Left ventricle myocardium inferior (tissue), 1 donor: ENCODE data around the gene GRSF1. TPM values are rescaled to one million over a fixed set of nuclear protein-coding genes. Genes with fewer than 3 reads are reported as not detected.
A peak's percentile ranks its signal among the peaks of the same experiment; 100 is the strongest.

ENCODE experiments used
- DNase-seq: peaks from one replicate; pipeline ENCODE4 v3.0.0-alpha.2; 2020
- H3K27ac ChIP-seq: fragments of 200-600 bp; replicated peaks from 2 replicates; pipeline ENCODE4 v1.8.0; 2021
- H3K27me3 ChIP-seq: fragments of 200-600 bp; 2 replicates; pipeline ENCODE4 v1.8.0; 2021; ENCODE audit warnings: low read depth
- H3K36me3 ChIP-seq: fragments of 200-600 bp; 2 replicates; pipeline ENCODE4 v1.8.0; 2021
- H3K4me1 ChIP-seq: fragments of 200-600 bp; 2 replicates; pipeline ENCODE4 v1.8.0; 2021
- H3K4me3 ChIP-seq: fragments of 200-600 bp; 2 replicates; pipeline ENCODE4 v1.8.0; 2021; ENCODE audit warnings: mild to moderate bottlenecking, moderate library complexity
- H3K9me3 ChIP-seq: fragments of 200-600 bp; replicated peaks from 2 replicates; pipeline ENCODE4 v1.8.0; 2021
- intact Hi-C: fragments of 100-400 bp; cut with micrococcal nuclease; formaldehyde crosslinking; loops from one replicate; pipeline ENCODE4 v1.11.0; 2022
- long read RNA-seq: library from polyadenylated mRNA; unstranded; transcript quantifications from one replicate; pipeline ENCODE4 v2.0.0, GENCODE V29; 2021
- total RNA-seq: library from RNA; stranded (reverse); fragmentation: NEBNext Ultra II Directional; extraction: Animal tissue kit (Norgen Biotek cat#: 25700); gene quantifications from one replicate; pipeline ENCODE4 v1.2.1, GENCODE V29; 2021
- TF ChIP-seq, protein P1 (sequence below): fragments of 200-600 bp; IDR thresholded peaks from 2 replicates; pipeline ENCODE4 v1.8.0; 2021; ENCODE audit warnings: antibody characterized with exemption, mild to moderate bottlenecking, borderline replicate concordance
- donor health status: DM: no; HTN: yes; CAD: no; lungs with severe emphysema.

Gene GRSF1, protein sequence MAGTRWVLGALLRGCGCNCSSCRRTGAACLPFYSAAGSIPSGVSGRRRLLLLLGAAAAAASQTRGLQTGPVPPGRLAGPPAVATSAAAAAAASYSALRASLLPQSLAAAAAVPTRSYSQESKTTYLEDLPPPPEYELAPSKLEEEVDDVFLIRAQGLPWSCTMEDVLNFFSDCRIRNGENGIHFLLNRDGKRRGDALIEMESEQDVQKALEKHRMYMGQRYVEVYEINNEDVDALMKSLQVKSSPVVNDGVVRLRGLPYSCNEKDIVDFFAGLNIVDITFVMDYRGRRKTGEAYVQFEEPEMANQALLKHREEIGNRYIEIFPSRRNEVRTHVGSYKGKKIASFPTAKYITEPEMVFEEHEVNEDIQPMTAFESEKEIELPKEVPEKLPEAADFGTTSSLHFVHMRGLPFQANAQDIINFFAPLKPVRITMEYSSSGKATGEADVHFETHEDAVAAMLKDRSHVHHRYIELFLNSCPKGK
- total RNA-seq: 108 TPM
- long read RNA-seq, full-length matches to known transcripts: 297 of 332 reads
- long read RNA-seq, partial matches to known transcripts: 15 of 332 reads
- long read RNA-seq, other reads (novel, unspliced or antisense): 20 of 332 reads

GRCh38 chr4:70839589-70840093 lies at the start of gene GRSF1:
Gene GRSF1, minus strand, starts transcription at chr4:70839890. Its CDS starts 63 bp downstream, at chr4:70839827.
- intact Hi-C loops: no loop called here
- peaks cover 12% of the 10 kb centered on the region for H3K36me3 ChIP-seq
- H3K4me1 ChIP-seq: peaks cover 43% of the 10 kb centered on the region
- DNase-seq: peak; percentile 94
- no peaks in the 10 kb centered on the region for H3K27me3 ChIP-seq
- TF ChIP-seq, protein P1, sequence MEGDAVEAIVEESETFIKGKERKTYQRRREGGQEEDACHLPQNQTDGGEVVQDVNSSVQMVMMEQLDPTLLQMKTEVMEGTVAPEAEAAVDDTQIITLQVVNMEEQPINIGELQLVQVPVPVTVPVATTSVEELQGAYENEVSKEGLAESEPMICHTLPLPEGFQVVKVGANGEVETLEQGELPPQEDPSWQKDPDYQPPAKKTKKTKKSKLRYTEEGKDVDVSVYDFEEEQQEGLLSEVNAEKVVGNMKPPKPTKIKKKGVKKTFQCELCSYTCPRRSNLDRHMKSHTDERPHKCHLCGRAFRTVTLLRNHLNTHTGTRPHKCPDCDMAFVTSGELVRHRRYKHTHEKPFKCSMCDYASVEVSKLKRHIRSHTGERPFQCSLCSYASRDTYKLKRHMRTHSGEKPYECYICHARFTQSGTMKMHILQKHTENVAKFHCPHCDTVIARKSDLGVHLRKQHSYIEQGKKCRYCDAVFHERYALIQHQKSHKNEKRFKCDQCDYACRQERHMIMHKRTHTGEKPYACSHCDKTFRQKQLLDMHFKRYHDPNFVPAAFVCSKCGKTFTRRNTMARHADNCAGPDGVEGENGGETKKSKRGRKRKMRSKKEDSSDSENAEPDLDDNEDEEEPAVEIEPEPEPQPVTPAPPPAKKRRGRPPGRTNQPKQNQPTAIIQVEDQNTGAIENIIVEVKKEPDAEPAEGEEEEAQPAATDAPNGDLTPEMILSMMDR: peak; percentile 33
- no peaks in the 10 kb centered on the region for H3K9me3 ChIP-seq
- peak within 1 kb of the TSS; percentile 94 for H3K4me3 ChIP-seq
- peak within 1 kb of the TSS; percentile 98 for H3K27ac ChIP-seq

- H3K27me3 ChIP-seq: no peaks in the 10 kb centered on the region
- intact Hi-C loops: no loop called here
- TF ChIP-seq, protein P1: peak; percentile 50
- H3K4me1 ChIP-seq: no peaks in the 10 kb centered on the region
- H3K4me3 ChIP-seq: no peak overlapping the region
- H3K27ac ChIP-seq: no peak overlapping the region
- no peaks in the 10 kb centered on the region for H3K36me3 ChIP-seq
- DNase-seq: no peak
- H3K9me3 ChIP-seq: peaks cover 3% of the 10 kb centered on the region
Measured at GRCh38 chr4:70885174-70885573, 45.5 kb upstream of the GRSF1 start.

DNA sequence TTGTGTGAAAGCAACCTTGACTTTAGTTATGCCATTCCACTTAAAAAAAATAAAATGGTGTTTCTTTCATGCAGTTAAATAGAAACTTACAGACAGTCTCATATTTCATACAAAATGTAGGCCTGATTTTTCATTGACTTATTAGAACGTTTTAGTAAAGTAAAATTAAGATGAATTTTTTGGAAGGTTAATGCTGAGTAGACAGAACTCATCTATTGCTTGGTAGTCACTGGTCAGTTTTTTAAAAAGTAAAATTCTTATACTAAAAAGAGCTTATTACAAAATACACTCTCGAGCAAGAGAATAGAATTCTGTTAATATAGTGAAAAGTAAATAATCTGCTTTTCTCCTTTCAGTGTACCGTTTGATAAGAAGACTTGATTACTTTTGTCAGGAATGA lies 41.0 kb upstream of the GRSF1 start:
- intact Hi-C loops: no loop called here
- Histone ChIP-seq H3K4me1 (no peaks in the 10 kb centered on the region), H3K27ac (no peak overlapping the region), H3K27me3 (no peaks in the 10 kb centered on the region), H3K36me3 (no peaks in the 10 kb centered on the region), H3K9me3 (peaks cover 3% of the 10 kb centered on the region), H3K4me3 (no peak overlapping the region)
- no peak for DNase-seq
- TF ChIP-seq, protein P1: no peak

GRCh38 chr4:70877556-70877955 lies 37.9 kb upstream of the GRSF1 start:
- Histone ChIP-seq H3K4me1 (no peaks in the 10 kb centered on the region), H3K9me3 (no peaks in the 10 kb centered on the region), H3K27me3 (no peaks in the 10 kb centered on the region), H3K27ac (no peak overlapping the region), H3K36me3 (no peaks in the 10 kb centered on the region), H3K4me3 (no peak overlapping the region)
- DNase-seq: no peak
- intact Hi-C loops: no loop called here
- TF ChIP-seq, protein P1: no peak

DNA sequence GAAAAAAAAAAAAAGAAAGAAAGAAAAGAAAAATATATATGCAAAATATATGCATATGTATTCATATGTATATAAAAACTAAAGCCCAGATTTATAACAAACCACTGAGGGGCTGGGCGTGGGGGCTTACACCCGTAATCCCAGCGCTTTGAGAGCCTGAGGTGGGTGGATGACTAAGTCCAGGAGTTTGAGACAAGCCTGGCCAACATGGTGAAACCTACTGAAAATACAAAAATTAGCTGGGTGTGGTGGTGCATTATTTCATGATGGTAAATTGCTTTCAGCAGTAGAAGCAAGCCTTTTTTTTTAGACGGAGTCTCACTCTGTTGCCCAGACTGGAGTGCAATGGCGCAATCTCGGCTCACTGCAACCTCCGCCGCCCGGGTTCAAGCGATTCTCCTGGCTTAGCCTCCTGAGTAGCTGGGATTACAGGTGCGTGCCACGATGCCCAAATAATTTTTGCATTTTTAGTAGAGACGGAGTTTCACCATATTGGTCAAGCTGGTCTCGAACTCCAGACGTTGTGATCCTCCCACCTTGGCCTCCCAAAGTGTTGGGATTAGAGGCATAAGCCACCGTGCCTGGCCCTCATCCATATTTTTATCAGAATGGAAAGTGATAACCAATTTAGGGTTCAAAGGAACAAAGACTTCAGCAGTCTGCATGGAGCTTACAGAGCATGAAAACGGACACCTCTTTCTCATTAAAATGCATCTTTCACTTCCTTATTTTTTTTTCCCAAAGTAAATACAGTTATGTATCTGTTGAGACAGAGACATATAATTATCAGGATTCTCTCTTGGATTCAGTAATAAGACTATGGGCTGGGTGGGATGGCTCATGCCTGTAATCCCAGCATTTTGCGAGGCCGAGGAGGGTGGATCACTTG lies 34.8 kb upstream of the GRSF1 start:
- H3K4me3 ChIP-seq: no peak overlapping the region
- H3K27me3 ChIP-seq: no peaks in the 10 kb centered on the region
- no peaks in the 10 kb centered on the region for H3K36me3 ChIP-seq
- intact Hi-C loops: no loop called here
- H3K9me3 ChIP-seq: no peaks in the 10 kb centered on the region
- DNase-seq: no peak
- H3K27ac ChIP-seq: no peak overlapping the region
- H3K4me1 ChIP-seq: no peaks in the 10 kb centered on the region
- TF ChIP-seq, protein P1: no peak
